Measurements from ENCODE around the gene FOXP4.

Gene FOXP4

DNA sequence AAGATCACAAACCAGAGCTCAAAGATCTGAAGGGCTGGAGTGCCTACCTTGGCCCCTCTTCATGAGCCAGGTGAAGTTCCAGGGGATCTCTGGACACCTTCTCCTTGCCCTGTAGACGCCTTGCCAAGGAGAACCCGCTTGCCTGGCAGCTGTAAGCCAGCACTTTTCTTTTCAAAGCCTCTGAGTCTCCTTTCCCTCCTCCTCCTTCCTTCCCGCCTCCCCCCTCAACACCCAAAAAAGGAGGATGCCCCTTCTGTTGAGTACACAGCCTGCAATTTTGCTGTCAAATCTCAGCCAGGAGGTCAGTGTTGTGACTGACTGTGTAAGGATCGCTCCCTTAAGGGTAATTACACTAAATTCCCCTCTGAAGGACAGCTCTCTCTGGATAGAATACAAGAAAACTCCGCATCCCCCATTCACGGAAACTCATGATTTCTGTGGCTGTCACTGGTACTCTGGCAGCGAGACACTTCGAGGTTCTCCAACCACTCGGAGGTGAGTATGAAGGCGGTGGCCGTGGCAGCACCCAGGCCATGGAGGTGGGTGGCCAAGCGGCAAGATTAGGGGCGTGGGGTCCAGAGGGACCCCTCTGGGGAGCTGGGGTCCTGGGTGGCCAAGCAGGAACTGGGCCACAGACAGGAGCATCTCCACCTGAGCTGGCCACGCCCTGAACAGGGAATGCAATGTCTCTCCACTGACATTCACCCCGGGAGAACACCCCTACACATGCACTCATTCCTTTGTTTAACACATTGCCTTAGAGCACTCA lies 23.2 kb upstream of the FOXP4 start:
- FAIRE-seq, result no peak

GRCh38 chr6:41523915-41524633 lies 22.1 kb upstream of the FOXP4 start:
- FAIRE-seq, result no peak

GRCh38 chr6:41524634-41525011 lies 21.6 kb upstream of the FOXP4 start:
- no peak for FAIRE-seq

- no peak for FAIRE-seq
Measured at GRCh38 chr6:41527721-41528408, 18.3 kb upstream of the FOXP4 start.

DNA sequence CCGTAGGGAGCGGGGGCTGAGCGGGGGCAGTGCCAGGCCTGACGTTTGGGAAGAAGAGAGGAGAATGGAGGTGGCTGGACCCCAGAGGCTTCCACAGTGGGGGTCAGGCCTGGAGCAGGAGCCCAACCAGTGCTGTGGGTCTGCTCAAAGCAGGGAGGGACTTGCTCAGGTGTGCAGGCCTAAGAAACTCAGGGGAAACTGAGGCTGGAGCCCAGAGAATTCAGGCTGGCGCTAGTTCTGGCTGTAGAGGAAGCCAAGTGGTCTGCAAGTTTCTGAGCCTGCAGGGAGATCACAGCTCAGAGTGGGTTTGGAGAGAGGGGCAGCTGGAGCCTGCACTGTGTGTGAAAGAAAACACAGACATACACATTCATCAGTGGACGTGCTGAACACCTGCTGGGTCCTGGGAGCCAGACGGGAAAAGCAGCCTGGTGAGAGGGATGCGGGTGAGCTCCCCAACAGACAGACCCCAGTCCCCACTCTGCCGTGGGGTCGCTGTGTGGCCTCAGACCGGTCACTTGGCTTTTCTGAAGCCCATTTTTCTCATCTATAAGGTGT lies 17.7 kb upstream of the FOXP4 start:
- FAIRE-seq, result no peak

- no peak for FAIRE-seq
Measured at GRCh38 chr6:41529049-41529448, 17.1 kb upstream of the FOXP4 start.

- FAIRE-seq, result no peak
Measured at GRCh38 chr6:41529970-41530369, 16.2 kb upstream of the FOXP4 start.

DNA sequence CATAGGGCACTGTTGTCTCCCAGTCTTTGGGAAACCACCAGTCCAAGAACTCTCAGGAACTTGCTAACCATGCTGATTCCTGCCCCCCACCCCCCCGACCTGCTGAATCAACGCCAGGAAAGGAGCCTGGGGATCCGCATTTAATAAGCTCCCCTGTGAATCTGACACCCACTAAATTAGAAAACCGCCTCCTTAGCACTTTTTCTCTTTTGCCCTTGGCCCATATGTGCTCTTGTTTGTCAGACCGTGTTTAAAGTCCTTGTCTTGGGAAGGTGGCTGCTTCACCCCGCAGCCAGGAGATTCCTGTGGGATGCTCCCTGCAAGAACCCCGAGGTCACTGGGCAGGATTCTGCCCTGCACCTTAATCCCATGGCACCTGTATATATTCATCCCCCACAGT lies 15.7 kb upstream of the FOXP4 start:
- FAIRE-seq, result no peak

- FAIRE-seq, result no peak
Measured at GRCh38 chr6:41531016-41531415, 15.2 kb upstream of the FOXP4 start.

GRCh38 chr6:41531591-41532582 lies 14.3 kb upstream of the FOXP4 start:
- no peak for FAIRE-seq

GRCh38 chr6:41535766-41536165 lies 10.4 kb upstream of the FOXP4 start:
- FAIRE-seq, result no peak

DNA sequence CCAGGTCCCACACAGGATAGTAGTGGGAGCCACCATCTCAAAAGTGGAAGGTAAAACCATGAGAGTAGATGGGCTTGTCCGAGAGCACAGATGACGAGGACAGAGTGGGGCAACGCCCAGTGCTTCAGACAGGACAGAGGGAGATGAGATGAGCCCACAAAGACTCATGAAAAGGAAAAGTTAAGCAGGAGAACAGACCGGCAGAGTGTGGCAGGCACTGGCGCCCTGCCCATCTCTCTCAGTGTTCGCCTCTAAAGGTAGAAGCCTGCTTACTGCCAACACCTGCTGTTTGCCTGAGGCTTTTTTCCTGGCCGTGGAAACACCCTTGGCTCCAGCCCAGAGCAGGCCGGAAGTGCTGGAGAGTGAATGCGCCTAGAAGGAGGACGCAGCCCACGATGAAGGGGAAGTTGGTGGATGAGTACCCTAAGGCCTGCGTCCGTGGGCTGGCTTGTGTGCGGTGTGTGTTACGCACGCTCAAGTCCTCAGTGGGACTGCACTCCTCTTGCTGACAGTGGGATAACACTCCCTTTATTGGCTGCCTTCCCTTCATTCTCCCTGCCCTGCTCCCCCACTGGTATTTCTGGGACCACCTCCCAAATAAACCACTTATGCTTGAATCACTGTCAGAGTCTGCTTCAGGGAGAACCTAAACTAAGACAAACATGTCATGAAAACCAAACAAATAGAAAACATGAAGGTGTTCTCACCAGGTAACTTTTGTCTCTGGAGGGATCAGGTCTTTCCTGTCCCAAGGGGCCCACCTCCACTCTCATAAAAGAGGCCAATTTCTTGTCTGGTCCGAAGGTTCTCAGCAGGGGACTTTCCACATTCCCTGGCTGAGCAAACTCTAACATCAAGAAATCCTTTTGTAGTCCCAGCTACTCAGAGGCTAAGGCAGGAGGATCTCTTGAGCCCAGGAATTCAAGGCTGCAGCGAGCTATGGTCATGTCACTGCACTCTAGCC lies 9.1 kb upstream of the FOXP4 start:
- no peak for FAIRE-seq

DNA sequence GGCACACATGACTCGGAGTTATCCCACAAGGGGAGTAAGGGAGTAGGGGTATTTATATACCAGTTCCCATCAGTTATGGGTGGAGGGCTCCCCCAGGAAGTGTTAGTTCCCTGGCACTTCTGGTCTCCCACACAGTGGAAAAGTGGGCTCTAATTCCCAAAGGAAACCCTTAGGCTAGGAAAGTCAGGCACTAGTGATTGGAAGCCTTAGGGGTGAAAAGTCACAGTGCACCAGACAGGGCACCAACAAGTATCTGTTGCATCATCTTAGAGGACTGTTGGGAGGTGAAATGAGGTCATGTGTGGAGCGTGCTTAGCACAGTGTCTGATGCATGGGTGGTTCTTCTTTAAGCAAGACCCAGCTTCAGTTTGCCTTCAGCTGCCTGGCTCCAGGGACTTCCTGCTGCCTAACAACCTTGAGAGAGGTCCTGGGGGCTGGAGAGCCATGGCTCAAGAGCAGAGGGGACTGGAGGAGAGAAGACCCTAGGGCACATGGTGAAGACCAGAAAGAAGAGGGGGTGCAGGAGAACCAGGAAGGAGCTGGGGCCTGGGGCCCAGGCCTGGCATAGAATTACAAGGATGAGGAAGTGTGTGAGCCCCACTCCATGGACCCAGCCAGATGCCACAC lies 7.5 kb upstream of the FOXP4 start:
- FAIRE-seq, result no peak

DNA sequence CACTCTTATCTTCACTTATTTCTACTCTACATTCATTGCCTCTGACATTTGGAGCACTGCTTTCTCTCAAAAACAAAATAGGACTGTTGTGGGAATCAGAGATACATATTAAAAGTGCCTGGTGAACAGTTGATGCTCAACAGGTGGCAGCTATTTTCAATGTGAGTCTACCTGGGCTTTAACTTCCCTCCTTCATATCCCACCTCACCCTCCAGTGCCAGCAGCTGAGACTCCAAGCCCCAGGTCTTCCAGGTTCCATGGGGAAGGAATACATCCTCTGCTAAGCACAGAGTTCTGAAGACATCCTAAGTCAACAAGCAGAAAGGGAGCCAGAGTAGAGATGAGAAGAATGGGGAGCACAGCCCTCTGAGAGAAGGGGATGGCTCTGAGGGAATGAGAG lies 7.0 kb upstream of the FOXP4 start:
- FAIRE-seq, result no peak

GRCh38 chr6:41541364-41541763 lies 4.8 kb upstream of the FOXP4 start:
- FAIRE-seq, result no peak

- FAIRE-seq, result no peak
Measured at GRCh38 chr6:41543087-41543486, 3.1 kb upstream of the FOXP4 start.

DNA sequence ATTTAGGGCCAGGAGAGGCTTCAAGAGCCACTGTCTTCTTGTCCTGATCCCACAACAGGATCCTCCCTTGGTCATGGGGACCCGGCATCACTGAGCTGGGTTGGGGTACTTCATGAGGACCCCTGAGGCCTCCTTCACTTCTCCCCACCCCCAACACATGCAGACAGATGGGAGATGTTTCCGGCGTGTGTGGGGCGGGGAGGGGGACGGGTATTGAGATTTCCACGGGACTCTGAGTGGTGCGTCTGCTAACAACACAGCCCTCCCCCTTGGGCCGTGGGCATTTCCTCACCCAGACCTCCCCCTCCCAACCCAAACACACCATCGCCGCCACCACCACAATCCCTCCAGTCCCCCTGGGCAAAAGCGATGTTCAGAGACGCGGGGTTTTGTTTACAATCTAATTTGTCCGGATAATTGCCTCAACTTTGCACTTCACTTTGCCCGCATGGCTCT lies 906 bp upstream of the FOXP4 start:
- no peak for FAIRE-seq

DNA sequence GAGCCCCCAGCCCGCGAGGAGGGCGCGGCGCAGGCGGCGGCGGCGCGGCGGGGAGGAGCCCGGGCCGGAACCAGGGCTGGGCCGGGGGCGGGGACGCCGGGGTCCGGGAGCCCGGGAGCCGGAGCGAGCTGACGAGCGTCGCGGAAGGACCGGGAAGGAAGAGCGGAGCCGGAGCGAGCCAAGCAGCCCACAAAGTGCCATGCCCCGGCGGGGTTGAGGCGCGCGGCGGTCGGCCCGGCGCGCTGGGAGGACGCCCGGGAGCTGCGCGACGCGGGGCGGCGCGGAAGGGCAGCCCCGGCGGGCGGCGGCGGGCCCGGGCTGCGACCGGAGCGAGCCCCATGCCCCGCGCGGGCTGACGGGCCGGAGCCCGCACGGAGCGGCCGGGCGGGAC lies 289 bp downstream of the FOXP4 start:
- no peak for FAIRE-seq

DNA sequence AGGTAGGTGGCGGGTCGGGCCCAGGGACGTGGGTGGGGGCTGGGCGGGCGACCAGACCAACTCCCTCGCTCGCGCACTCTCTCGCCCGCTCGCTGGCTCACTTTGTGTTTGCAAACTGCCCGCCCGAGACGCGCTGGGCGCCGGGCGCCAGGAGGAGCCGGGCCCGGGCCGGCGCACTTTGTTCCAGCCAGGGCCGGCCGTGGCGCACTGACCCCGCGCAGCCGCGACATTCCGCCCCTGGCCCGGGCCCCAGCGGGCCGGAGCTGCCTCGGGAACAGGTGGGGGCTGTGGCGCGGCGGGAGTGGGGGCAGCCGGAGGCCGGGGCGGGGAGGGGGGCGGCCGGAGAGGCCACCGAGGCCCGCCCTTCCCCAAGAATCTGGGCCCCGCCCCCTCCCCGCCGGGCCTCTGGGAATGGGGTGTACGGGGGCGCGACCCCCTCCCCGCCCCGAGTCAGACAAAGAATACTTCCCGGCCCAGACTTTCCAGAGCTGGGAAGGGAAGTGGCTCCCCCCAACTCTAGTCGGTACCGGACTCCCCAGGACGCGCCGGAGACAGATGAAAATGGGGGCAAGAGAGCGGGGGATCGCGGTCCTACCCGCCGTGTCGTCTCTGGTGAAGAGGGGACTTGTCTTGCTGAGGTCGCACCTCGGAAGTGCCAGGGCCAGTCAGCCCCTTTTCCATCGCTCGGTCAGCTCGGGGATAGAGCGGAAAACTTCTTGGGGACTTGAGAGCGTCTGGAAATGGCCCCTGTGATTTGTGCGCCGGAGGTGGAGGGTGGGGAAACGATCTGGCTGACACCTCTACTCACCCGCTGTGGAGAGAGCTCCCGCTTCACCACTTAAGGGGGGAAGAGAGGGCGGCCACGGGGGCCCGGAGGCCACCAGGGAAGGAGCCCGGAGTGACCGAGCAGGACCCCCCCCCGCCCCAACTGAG lies 951 bp downstream of the FOXP4 start:
- no peak for FAIRE-seq

GRCh38 chr6:41547799-41548097 lies 1.6 kb downstream of the FOXP4 start:
- no peak for FAIRE-seq

Data from colon (tissue), 2 donors.